ENCODE data around the gene NHLRC4. TPM values are rescaled to one million over a fixed set of nuclear protein-coding genes. Genes with fewer than 3 reads are reported as not detected.
A peak's percentile ranks its signal among the peaks of the same experiment; 100 is the strongest.

NHLRC4 gene
- total RNA-seq, 2 donors from 2014 or later: 2.0 to 3.2 TPM

DNA sequence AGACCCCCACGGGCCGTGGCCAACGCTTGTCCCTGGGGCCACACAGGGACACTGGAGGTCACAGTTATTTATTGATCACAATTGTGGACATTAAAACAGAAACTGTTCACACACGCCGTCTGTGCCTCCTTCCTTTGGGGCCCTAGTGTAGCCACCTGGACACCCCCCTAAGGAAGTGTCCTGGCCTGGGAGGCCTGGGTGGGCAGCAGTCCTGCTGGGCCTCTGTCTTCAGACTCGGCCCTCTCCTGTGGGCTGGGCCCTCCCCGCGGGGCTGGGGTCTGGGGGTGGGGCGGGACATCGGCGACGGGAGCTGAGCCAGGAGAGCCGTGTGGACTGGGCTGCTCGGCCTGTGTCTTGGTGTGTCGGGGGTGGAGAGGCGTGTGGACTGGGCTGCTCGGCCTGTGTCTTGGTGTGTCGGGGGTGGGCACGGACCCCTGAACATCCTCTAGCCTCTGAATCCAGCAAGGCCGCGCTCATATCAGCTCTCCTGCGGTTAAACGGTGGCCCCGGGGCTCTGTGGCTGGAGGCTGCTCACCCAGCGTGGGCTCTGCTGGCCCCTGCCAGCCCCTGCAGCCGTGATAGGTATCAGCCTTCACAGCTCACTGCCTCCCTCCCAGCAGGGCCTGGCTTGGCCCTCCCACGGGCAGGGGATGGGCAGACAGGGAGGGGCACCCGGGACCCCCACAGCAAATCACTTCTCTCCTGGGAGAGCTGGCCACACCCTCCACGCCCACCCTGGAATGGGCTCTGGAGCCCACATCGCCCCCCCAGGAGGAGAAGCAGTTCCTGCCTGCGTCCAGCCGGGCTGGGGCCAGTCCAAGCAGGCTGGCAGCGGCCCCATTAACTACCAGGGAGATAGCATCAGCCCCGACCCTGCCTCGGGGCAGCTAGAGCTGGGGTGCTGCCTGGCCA, 1.1 kb upstream of the NHLRC4 start:
- no peak overlapping the region for H3K27ac ChIP-seq
- peaks cover 23 to 32% of the 10 kb centered on the region in 2 donors for H3K4me1 ChIP-seq (ENCODE audit: control insufficient read depth in 1 of 2, low read depth in 2 of 2)
- no peaks in the 10 kb centered on the region for H3K27me3 ChIP-seq (replicated peaks; ENCODE audit: insufficient read depth)
- no peak for ATAC-seq (ENCODE audit: insufficient number of reproducible peaks, low FRiP score, low read depth)
- no peak for DNase-seq (ENCODE audit: low spot score)
- no peaks in the 10 kb centered on the region for H3K9me3 ChIP-seq
- H3K36me3 ChIP-seq: no peaks in the 10 kb centered on the region
- H3K4me3 ChIP-seq: peak overlapping the region; percentile 64
- TF ChIP-seq CTCF (IDR thresholded peaks at IDR 0.05): no peak

GRCh38 chr16:567373-568256, 810 bp downstream of the NHLRC4 start:
- Histone ChIP-seq H3K36me3 (no peaks in the 10 kb centered on the region), H3K9me3 (no peaks in the 10 kb centered on the region), H3K4me1 (ENCODE audit: control insufficient read depth in 1 of 2, low read depth in 2 of 2) (peaks cover 24 to 43% of the 10 kb centered on the region in 2 donors), H3K27ac (no peak overlapping the region), H3K4me3 (peak overlapping the region; percentile 64), H3K27me3 (replicated peaks; ENCODE audit: insufficient read depth) (no peaks in the 10 kb centered on the region)
- ATAC-seq (ENCODE audit: insufficient number of reproducible peaks, low FRiP score, low read depth) (no peak), DNase-seq (ENCODE audit: low spot score) (no peak)
- TF ChIP-seq CTCF (IDR thresholded peaks at IDR 0.05): no peak

DNA sequence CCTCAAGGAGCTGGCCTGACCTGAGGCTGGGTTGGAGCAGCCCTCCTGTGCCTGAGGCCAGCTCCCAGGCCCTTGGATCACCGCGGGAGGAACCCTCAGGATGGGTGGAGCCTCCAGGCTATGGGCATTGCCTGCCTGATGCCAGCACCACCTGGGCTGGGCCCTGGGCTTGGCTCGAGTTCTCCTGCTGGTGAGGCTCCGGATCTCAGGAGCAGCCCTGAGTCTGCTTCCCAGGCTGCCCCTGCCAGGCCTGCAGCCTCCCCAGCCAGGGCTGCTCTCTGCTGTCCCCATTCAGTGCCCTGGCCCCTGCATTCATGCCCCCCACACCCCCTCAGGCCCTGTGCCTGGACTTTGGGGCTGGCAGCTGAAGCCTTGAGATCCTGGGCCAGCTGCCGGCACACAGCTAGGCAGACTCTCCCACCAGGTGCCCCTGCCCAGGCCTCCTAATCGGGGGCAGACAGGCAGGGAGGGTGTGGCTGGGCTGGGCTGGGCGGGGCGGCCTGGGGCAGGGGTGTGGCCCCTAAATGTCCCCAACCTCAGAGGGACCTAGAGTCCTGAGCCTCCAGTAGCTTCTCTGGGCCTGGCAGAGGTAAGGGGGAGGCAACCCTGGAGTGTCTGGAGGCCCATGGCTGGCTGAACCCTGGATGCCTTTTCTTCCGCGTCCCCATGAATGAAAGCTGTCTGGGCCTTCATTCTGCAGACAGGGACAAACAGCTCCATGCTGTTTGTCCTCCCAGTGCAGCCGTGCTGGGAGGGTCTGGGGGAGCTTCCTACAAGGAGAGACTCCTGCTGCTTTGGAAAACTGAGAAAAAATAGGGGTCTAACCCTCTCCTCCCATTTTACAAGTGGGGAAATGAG, 1.8 kb downstream of the NHLRC4 start:
- no peak for TF ChIP-seq CTCF (IDR thresholded peaks at IDR 0.05)
- H3K9me3 ChIP-seq: no peaks in the 10 kb centered on the region

DNA sequence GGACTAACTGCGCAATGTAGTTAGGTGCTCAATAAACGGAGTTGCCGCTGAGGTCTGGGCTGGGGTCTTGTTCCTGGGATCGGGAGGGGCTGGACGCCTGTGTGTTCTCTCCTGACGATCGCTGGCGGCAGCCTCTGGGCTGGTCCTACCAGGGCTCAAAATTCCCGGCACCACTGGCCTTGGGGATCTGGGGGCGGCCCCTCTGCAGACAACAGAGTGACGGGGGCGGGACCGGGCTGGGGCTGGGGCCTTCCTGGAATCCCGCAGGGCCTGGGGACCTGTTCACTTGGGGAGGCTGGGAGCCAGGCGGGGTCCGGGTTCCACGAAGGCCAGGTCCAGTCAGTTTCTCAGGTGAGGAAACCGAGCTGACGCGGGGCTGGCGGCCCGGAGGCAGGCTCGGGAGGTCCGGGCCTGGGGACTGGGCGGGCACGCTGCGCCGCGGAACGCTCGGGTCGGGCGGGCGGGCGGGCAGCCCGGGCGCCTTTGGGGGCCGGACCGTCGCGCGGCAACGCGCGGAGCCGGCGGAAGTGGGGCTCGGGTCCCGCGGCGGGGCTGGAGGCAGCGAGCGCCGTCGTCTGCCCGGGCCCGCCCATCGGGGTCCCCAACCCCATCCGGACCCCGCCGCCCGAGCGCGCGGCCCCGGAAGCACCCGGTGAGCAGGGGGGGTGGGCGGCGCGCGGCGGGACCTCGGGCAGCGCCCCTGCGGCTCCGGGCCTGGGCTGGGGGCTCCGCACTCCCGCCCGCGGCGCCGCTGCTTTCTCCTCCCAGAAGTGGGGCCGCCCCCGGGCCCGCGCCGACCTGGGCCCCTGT, 2.8 kb downstream of the NHLRC4 start, which contains the start of gene PIGQ:
Gene PIGQ, plus strand, starts transcription at position 524 of the 810 bp plus-strand sequence. CDS start 4,107 bp downstream, outside the sequence.
- Histone ChIP-seq H3K36me3 (no peaks in the 10 kb centered on the region), H3K9me3 (no peaks in the 10 kb centered on the region), H3K4me3 (peak within 1 kb of the TSS; percentile 95), H3K27ac (peak within 1 kb of the TSS; percentile 81 to 84), H3K4me1 (ENCODE audit: control insufficient read depth in 1 of 2, low read depth in 2 of 2) (peaks cover 24 to 43% of the 10 kb centered on the region in 2 donors), H3K27me3 (replicated peaks; ENCODE audit: insufficient read depth) (no peaks in the 10 kb centered on the region)
- DNase-seq (ENCODE audit: low spot score) (peak; percentile 52), ATAC-seq (ENCODE audit: insufficient number of reproducible peaks, low FRiP score, low read depth) (no peak)
- TF ChIP-seq CTCF (IDR thresholded peaks at IDR 0.05): no peak

More for the DNA sequence above, 1.8 kb downstream of the NHLRC4 start:
- Histone ChIP-seq H3K27ac (peak overlapping the region; percentile 81 to 84), H3K27me3 (replicated peaks; ENCODE audit: insufficient read depth) (no peaks in the 10 kb centered on the region), H3K4me3 (peak overlapping the region; percentile 95), H3K36me3 (no peaks in the 10 kb centered on the region), H3K4me1 (ENCODE audit: control insufficient read depth in 1 of 2, low read depth in 2 of 2) (peaks cover 24 to 43% of the 10 kb centered on the region in 2 donors)
- DNase-seq (ENCODE audit: low spot score) (no peak), ATAC-seq (ENCODE audit: insufficient number of reproducible peaks, low FRiP score, low read depth) (no peak)

Measured in thoracic aorta (tissue), 2 donors.